Kasumi-1 (cell line): ENCODE measurements around the gene TSHZ3.

ENCODE experiments used
- DNase-seq, 2 experiments: peaks; one replicate each; lab custom pipeline; 2025; lab: John Stamatoyannopoulos, UW

Gene TSHZ3, protein sequence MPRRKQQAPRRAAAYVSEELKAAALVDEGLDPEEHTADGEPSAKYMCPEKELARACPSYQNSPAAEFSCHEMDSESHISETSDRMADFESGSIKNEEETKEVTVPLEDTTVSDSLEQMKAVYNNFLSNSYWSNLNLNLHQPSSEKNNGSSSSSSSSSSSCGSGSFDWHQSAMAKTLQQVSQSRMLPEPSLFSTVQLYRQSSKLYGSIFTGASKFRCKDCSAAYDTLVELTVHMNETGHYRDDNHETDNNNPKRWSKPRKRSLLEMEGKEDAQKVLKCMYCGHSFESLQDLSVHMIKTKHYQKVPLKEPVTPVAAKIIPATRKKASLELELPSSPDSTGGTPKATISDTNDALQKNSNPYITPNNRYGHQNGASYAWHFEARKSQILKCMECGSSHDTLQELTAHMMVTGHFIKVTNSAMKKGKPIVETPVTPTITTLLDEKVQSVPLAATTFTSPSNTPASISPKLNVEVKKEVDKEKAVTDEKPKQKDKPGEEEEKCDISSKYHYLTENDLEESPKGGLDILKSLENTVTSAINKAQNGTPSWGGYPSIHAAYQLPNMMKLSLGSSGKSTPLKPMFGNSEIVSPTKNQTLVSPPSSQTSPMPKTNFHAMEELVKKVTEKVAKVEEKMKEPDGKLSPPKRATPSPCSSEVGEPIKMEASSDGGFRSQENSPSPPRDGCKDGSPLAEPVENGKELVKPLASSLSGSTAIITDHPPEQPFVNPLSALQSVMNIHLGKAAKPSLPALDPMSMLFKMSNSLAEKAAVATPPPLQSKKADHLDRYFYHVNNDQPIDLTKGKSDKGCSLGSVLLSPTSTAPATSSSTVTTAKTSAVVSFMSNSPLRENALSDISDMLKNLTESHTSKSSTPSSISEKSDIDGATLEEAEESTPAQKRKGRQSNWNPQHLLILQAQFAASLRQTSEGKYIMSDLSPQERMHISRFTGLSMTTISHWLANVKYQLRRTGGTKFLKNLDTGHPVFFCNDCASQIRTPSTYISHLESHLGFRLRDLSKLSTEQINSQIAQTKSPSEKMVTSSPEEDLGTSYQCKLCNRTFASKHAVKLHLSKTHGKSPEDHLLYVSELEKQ

DNA sequence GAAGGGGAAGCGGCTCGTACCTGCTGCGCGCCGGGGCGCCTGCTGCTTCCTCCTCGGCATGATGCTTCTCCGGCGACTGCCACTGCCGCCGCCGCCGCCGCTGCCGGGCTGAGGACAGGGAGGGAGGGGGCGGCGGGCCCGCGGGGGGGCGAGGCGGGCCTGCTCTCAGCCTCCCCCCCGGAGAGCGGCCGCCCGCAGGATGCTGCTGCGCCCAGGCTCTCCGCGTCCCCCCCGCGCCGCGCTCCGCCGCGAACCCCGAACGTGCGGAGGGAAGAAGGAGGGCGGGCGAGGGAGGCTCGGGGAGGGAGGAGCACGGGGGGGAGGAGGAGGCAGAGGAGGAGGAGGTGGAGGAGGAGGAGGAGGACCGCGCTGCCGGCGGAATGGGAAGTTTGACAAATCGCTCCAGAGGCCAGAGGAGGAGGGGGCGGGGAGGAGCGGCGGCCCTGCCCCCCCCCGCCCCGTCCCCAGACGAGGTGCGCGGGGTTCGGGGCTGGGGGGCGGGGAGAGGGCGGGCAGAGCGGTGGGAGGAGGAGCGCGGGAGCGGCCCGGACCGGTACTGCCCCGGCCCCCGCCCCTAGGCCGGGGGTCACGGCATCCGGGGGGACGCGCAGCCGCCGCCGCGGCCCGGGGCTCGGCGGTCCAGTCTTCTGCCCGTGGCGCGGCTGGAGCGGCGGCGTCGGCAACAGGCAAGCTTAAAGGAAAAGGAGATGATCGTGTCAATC is at the start of gene TSHZ3:
Gene TSHZ3, minus strand, starts transcription at position 277 of the 722 bp plus-strand sequence. Its CDS starts 217 bp downstream, at position 60.
- peak; percentile 49 to 64 for DNase-seq

DNA sequence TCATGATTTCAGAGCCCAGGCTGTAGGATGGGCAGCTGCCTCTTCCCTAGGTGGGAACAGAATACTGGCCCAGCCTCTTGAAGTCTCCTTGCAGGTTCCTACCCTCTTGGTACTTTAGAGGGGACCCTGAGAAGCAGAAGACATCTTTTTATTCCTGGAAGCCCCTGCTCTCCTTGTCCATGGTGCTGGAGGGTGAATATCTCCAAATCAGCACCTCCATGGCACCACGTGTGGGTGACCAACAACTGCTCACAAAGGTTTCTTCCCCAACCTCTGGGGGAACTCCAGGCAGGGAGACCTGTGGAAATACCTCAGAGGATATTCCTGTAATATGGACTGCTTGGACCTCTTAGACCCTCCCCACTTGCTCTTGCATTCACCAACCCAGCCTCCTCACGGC is 48.1 kb upstream of the TSHZ3 start:
- no peak for DNase-seq

DNA sequence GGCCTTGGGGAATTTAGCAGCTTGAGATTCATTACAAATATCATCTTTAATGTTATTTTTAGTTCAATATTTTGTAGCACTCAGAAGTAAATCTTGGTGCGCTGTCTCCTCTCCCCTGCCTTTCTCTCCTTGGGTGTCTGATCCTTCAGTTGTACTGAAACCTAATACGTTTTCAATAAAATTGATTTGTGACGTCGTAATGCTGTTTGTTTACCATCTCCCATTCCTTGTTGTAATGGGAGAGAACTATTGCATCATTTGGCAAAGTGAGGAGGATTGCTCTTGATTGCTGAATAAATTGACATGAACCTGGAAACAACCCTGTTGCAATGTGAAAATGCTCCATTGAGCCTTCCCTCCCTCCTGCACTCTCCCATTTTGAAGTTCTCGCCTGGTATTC is 43.2 kb upstream of the TSHZ3 start:
- no peak for DNase-seq

DNA sequence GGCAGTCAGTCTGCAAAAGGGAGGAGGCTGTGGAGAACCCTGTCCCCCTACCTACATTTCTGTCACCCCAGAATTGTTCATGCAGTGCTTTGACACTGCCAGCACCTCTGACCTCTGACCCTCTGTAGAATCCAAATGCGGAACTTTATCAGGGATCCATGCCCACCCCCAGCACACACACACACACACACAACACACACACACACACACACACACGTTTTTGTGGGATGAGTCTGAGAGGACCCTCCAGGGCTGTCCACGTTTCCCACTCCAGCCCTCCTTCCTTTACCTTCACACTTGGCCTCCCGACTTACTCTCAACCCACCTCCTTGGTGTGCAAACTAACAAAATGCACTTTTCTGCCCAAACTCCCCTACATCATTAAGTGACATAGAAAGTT is 42.3 kb upstream of the TSHZ3 start:
- no peak for DNase-seq

DNA sequence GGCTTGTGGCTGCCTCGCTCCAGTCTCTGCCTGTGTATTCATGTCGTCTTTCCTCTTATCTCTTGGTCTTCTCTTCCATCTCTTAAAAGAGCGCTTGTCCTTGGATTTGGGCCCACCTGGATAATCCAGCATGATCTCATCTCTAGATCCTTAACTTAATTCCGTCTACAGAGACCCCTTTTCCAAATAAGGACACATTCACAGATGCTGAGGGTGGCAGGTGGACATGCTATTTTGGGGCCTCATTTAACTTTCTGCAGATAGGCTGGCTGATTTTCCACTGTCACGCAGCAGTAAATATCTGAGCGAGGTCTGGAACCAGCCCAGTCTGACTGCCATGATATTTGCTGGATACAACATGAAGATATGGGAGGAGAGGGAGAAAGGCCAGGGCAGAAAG is 41.5 kb upstream of the TSHZ3 start:
- no peak for DNase-seq

DNA sequence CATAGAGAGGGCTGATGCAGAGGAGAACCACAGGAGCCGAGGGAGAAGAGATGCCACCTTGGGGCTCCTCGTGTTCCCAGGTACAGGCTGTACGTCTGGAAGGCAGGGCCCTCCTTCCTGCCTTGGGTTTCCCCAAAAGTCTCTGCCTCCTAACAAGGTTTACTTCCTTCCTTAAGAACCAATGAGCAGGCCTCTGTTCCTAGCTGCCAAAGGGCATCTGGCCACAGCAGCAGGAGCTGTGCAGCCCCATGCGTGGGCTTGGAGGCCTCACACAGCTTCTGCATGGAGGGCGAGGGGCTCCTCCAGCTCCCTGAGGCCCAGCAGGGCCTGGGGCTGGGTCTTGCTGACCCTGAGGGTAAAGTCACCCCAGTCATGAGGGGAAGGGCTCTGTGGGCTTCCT is 40.6 kb upstream of the TSHZ3 start:
- DNase-seq = no peak

DNA sequence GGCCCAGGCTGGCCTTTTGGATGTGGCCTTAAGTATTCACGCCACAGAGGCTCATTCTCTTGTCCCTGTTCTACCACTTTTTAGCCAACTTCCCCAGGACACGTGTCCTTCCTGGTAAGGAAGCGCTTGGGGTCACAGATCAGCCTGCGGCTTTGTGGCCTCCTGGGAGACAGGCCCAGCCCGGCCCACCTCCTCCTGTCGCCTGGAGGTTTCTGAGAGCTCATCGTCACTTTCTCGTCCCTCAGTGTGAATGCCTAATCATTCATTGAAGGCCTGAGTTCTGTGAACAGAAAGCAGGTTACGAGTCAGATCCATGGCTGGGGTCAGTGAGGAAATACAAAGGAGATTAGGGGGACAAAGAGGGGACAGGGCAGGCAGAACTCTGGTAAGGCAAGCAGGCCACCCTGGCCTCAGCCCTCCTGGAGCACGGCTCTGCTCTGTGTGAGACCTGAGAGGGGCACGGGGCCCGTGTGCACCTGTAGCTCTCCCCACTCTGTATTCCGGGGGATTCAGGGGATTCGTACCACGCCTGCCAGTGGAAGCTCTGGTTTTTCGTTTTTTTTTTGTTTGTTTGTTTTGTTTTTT is 38.6 kb upstream of the TSHZ3 start:
- DNase-seq = no peak

DNA sequence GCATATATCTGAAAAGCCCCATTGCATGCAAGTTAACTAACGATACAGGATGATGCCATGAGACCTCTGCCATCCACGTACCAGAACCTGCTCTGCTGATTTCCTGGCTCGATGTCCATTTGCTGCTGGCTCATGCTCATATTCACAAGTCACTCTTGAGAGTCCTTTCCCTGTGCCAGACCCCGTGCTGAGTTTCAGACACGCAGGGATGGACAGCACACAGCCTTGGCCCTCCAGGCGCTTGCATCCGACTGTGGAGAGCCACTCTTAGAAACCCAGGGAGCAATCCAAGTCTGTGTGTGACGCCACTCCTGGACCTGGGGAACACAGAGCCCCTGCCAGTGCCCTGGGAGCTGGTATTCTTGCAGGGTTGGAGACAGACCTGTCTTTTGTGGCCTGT is 37.6 kb upstream of the TSHZ3 start:
- DNase-seq = no peak

DNA sequence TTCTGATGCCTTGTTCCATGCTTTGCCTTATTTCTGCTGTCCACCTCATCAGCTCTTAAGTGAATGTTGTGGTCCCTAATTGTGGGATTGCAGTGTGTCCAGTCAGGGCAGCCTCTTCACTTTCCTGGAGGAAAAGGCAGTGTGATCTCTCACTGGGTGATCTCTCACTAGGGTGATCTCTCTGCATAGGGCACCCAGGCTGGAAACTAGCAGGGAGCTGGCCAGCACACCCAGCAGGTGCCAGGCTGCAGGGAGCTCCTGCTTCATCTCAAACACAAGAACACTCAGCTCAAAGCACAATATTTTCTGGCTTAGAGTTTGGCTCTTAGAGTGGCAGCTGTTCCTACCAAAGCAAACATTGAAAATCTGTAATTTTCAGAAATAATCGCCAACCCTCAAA is 36.5 kb upstream of the TSHZ3 start:
- DNase-seq = no peak

DNA sequence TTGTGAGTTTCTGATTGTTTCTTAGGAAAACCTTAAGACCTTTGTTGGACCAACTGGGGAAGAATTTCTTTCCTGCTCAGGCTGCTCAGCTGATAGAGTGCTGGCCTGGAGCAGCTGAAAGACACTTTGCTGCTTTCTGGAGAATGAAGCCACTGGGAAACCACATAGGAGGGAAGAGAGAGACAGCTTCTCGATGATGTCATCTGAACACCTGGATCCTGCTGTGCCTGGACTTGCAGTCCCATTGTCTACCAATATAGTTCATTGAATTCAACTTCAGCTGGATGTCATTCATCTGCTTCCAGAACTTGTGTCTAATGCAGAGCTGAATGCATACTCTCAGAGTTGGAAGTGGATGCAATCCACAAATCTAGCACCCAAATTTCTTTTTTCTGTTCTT is 34.3 kb upstream of the TSHZ3 start:
- no peak for DNase-seq

DNA sequence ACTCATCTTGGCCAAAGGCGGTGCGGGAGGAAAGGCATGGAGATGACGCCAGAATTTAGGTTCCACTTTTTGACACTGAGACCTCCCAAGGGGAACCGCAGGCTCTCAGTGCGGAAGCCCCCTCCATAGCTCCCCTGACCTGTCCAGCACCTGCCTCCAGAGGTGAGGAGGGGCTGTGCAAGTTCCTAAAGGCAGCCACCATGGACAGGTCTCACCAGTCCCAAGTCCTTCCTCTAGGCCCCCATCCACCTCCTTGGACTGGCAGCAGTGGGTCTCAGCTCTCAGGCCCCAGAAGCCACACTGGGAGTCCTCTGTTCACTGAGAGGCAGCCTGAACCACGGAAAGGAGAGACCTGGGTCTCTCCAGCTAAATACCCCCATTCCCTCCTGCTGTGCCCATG is 31.6 kb upstream of the TSHZ3 start:
- no peak for DNase-seq

DNA sequence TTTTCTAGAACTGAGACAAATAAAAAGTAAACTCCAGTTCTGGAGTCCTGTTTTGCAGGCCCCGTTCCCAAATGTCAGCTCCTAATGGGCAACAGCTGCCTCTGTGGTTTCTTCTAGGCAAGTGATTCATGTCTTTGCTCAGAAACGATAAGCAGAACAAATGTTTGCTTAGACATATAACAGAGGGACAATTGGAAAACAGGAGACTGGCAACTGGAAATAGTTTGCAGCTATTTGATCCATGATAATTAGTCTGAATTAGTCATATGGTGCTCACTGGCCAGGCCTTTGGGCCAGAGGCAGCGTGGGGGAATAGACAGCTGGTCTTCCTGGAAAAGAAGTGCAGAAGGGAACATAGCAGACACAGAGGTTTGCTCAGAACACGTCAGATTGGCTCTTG is 29.2 kb upstream of the TSHZ3 start:
- DNase-seq = no peak

DNA sequence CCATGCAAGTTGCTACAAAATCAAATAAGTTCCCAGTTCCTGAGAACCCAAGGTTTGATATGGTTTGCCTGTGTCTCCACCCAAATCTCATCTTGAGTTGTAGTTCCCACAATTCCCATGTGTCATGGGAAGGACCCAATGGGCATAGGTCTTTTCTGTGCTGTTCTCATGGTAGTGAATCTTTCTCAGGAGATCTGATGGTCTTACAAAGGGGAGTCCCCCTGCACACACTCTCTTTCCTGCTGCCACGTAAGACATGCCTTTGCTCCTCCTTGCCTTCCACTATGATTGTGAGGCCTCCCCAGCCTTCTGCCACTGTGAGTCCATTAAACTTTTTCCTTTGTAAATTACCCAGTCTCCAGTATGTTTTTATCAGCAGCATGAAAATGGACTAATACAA is 28.5 kb upstream of the TSHZ3 start:
- no peak for DNase-seq

DNA sequence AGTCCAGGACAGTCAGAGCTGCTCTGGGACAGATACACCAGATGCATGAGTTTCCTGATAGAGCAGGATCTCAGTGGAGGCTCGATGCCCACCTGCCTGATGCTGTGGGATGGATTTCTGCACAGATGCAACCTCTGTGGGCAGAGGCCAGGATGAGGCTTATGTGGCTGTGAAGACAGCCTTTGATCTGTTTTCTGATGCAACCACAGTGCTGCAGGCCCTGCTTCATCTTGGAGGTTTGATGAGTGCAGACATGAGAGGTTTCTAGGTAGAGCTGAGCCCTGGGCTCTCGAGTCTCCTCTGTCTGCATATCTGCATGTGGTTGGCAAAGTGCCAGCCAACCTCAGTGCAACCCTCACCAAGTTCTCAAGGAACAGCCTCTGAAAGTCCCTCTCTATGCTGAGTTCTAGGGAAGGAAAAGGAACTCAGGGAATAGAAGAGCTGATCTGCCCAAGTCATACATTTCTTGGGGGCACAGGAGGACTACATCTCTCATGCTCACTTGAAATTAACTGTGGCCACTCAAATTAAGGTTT is 23.1 kb upstream of the TSHZ3 start:
- DNase-seq = no peak

DNA sequence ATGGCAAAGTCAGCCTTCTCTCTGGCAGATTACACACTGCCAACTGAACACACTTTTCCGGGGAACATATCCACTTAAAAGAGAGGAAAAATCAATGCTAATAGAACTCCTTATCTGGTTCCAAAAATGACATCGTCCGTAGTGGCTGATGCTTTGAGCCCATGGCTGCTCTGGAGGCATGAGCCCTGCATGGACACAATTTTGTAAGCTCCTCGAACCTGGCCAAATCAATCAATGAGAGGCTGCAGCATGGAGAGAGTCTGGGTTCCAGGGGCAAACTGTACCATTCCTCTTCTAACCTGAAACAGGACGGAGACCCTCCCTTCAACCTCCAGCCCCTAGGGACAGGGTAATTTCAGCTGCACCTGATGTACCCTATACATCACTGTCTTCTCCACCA is 21.0 kb upstream of the TSHZ3 start:
- no peak for DNase-seq

DNA sequence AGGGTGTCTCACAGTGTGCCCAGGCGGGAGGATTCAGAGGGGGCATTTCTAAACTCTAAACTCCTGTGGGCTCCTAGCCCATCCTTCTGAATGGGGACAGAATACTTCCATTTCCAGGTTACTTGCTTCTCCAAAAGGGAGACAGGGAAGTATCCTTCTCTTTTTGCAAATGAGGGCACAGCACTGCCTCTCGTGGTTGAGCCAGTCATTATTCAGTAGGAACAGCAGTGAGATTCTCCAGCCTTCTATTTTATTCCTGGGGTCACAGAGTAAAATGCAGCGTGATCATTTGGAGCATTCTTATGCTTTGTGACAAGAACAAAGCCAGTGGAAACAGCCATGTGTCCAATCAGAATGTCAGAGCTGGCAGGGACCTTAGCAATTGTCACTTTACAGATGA is 15.7 kb upstream of the TSHZ3 start:
- no peak for DNase-seq

DNA sequence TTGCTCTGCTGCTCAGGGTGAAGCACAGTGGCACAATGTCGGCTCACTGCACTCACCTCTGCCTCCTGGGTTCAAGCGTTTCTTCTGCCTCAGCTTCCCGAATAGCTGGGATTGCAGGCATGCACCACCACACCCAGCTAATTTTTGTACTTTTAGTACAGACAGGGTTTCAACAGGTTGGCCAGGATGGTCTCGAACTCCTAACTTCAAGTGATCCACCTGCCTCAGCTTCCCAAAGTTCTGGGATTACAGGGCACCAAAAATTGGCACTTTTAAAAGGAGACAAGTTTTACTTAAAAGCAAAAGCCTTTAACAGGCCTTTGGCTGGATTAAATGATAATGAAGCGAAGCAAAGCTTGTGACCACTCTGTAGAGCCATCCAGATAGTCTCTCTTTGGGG is 12.5 kb upstream of the TSHZ3 start:
- no peak for DNase-seq

DNA sequence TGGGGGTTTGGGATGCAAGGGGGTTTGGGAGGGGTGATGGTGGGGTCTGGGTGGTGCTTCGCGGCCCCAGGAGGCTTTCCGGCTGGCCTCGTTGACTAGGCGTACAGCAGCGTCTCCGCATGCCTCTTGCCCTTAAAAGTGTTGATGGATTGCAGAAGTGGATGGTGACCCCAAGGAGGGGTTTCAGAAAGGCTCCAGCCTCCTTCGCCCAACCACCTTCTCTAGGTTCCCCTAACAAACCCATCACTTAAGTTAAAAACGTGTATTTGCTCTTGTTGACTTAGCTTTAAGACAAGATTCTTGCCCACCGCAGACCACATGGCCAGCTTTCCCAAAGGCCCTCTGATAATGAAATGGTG is 8.1 kb upstream of the TSHZ3 start:
- no peak for DNase-seq

DNA sequence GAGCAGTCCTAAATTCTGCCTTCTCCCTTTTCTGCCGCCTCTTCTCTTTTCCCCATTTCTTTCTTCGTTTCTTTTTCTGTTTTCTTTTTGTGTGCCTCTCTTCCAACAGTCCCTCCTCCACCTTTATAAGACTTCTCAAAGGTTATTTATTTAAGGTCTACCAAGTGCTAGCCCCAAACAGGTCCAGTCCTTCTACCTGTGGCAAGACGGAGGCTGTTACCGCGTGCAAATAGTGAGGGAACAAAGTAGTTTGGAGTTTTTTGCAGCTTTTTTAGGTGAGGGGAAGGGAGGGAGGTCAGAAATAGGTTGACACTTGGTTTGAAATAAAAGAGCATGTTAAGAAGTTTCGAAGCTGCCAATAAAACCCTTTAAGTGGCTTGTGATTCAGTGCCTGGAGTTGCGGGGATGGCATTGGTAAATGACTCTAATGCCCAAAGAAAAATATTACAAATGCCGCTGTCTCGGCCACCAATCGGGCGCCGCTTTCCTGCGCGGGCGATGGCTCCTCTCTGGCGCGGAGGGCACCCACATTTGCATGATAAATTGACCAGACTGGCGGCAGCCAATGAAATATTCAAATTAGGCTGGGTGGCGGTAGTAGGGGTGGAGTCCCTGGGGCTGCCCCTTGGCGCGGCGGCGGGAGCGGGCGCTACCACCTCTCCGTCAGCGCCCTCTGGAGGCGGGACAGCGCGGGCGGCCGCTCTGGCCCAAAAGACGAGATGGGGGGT is 7.5 kb upstream of the TSHZ3 start:
- DNase-seq = no peak

DNA sequence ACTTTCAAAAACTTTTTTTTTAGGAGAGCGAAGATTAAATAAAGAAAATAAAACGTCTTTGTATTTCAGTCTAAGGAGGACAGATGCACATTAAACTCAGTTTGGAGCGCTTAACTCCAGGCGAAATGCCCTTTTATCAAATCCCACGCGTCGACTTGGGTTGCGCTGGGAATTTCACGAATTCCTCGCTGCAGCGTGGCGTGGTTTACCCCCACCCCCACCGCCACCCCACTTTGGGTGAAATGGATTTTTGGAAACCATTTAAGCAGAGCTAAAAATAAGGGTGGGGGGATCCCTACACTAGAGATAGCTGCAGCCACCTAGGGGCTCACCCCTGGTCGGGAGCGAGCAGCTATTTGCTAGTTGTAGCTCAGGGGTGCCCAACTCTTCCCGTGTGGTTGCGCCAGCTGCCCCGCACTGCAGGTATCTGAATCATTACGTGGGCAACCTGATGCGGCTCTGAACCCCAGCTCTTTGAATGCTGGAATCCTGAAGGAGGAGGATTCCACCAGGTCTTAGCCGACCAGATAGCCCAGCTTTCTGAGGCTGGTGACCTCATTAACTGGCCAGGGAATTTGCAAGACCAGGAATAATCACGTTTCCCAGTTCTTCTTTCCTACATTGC is 6.5 kb upstream of the TSHZ3 start:
- no peak for DNase-seq
